GM18505 (cell line): Measurements from ENCODE around the gene PRKG1.

ENCODE experiments used
- ATAC-seq: cut with Tn5 transposase; IDR thresholded peaks from one replicate; pipeline ENCODE4 v1.9.1; 2021; ENCODE audit not compliant: unreplicated experiment
- POLR2A ChIP-seq: IDR thresholded peaks from 4 replicates; pipeline ENCODE4 v1.6.1; 2011; ENCODE audit warnings: borderline replicate concordance; ENCODE audit not compliant: insufficient read depth, insufficient read length; ENCODE audit errors: extremely low read depth

Gene PRKG1

GRCh38 chr10:52313933-52314821, 1239.9 kb downstream of the PRKG1 start, which contains the start of gene DKK1:
Gene DKK1 (plus strand): TSS chr10:52314281. CDS start chr10:52314435, 154 bp downstream.
- ATAC-seq, result peak; percentile 68

GRCh38 chr10:52314822-52315552, 1240.7 kb downstream of the PRKG1 start:
- ATAC-seq, result peak; percentile 25
- no peak for TF ChIP-seq POLR2A

More at GRCh38 chr10:52313933-52314821, 1239.9 kb downstream of the PRKG1 start, which contains the start of gene DKK1:
- no peak for TF ChIP-seq POLR2A

GRCh38 chr10:52316001-52316400, 1241.7 kb downstream of the PRKG1 start:
- ATAC-seq, result no peak
- no peak for TF ChIP-seq POLR2A

- ATAC-seq, result no peak
- TF ChIP-seq POLR2A, result no peak
Observed at GRCh38 chr10:52316500-52316899, 1242.2 kb downstream of the PRKG1 start.

GRCh38 chr10:52318136-52318701, 1243.9 kb downstream of the PRKG1 start:
- no peak for TF ChIP-seq POLR2A
- no peak for ATAC-seq

GRCh38 chr10:52318822-52319464, 1244.7 kb downstream of the PRKG1 start:
- no peak for ATAC-seq
- no peak for TF ChIP-seq POLR2A

GRCh38 chr10:52319926-52320325, 1245.6 kb downstream of the PRKG1 start:
- no peak for ATAC-seq
- TF ChIP-seq POLR2A, result no peak

GRCh38 chr10:52322323-52322722, 1248.0 kb downstream of the PRKG1 start:
- no peak for TF ChIP-seq POLR2A
- no peak for ATAC-seq

GRCh38 chr10:52322936-52323335, 1248.6 kb downstream of the PRKG1 start:
- no peak for ATAC-seq
- no peak for TF ChIP-seq POLR2A

GRCh38 chr10:52326382-52326781, 1252.1 kb downstream of the PRKG1 start:
- ATAC-seq, result no peak
- no peak for TF ChIP-seq POLR2A

GRCh38 chr10:52331638-52332364, 1257.5 kb downstream of the PRKG1 start:
- ATAC-seq, result no peak
- TF ChIP-seq POLR2A, result no peak

- TF ChIP-seq POLR2A, result no peak
- no peak for ATAC-seq
Observed at GRCh38 chr10:52332815-52333214, 1258.5 kb downstream of the PRKG1 start.
